HUES6 (cell line): Measurements from ENCODE around the gene VEGFB.

Source experiments
- H3K27ac ChIP-seq: 2 replicates; pipeline ENCODE4 v1.7.0; 2013; ENCODE audit warnings: low read depth, mild to moderate bottlenecking, low read length, inconsistent platforms
- H3K27me3 ChIP-seq: 2 replicates; pipeline ENCODE4 v1.6.1; 2013; ENCODE audit warnings: low read length; ENCODE audit not compliant: control insufficient read depth, insufficient read depth
- H3K36me3 ChIP-seq: 2 replicates; pipeline ENCODE4 v1.6.1; 2013; ENCODE audit warnings: low read length; ENCODE audit not compliant: control insufficient read depth, insufficient read depth
- H3K4me1 ChIP-seq: 2 replicates; pipeline ENCODE4 v1.6.1; 2013; ENCODE audit warnings: low read length; ENCODE audit not compliant: control insufficient read depth, insufficient read depth
- H3K4me3 ChIP-seq: 2 replicates; pipeline ENCODE4 v1.5.1; 2013; ENCODE audit warnings: low read depth, low read length
- H3K9ac ChIP-seq: one replicate; pipeline ENCODE4 v1.6.1; 2013; ENCODE audit warnings: mild to moderate bottlenecking, low read length
- H3K9me3 ChIP-seq: 2 replicates; pipeline ENCODE4 v1.6.1; 2013; ENCODE audit warnings: low read depth, low read length; ENCODE audit not compliant: control insufficient read depth, insufficient read depth

The VEGFB gene

DNA sequence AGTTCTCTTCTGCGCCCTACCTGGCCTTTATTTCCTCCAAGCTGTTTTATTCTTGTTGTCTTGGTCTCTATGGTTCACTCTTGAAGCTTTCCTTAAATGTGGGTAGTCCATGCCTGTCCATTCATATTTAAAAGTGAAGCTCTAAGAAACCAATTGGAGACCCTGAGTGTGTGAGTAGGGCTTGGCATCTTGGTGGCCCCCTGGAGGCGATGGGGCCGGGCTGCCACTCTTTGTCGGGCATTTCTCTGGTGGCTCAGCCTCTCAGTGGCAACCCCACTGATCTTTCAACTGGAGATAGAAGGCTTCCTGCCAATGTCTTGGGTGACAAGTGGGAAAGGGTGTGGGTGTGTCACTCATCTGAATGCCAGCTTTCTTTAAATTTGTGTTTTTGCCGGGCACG is 17.5 kb upstream of the VEGFB start:
- H3K27ac ChIP-seq, result no peak overlapping the region
- no peaks in the 10 kb centered on the region for H3K27me3 ChIP-seq
- H3K4me1 ChIP-seq, result no peaks in the 10 kb centered on the region
- no peak overlapping the region for H3K4me3 ChIP-seq
- no peaks in the 10 kb centered on the region for H3K9me3 ChIP-seq
- peaks cover 33% of the 10 kb centered on the region for H3K36me3 ChIP-seq
- H3K9ac ChIP-seq, result no peak overlapping the region

DNA sequence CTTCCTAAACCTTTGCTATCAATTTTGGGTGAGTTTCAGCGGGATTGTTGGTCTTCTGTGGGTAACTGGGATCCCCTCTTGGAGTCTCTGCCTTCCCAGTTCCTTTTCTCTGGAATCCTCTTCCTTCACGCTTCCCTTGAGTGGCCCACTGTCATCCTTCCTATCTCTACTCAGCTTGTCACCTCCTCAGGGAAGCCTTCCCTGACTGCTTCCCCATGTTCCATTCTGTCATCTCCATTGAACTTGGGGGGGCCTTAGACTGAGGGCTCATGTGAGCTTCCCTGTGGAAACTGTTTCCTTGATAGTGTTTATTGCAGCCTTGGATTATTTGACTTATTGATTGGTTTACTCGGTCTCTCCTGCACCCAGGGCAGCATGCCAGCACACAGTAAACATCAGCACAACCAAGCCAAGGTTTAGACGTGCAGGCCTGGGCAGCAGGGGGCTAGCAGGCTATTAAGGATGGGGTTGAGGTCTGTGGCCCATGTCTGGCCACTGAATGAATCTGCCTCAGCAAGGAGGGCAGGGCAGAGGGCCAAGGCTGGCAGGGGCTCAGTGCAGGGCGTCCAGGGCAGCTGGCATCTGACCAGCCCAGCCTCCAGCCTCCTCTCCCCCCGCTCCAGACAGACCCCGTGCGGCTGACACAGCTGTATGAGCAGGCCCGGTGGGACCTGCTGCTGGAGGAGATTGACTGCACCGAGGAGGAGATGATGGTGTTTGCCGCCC is 15.6 kb upstream of the VEGFB start:
- Histone ChIP-seq H3K36me3 (peaks cover 37% of the 10 kb centered on the region), H3K9ac (no peak overlapping the region)

DNA sequence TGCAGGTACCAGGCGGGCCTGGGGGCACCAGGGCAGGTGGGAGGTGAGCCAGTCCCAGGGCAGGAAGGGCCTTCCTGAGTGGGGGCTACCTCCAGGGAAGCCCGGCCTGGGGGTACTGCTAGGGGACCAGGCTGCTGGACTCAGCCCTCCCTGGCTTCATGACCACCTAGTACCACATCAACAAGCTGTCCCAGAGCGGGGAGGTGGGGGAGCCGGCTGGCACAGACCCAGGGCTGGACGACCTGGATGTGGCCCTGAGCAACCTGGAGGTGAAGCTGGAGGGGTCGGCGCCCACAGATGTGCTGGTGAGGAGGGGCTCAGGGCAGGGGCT is 15.1 kb upstream of the VEGFB start:
- Histone ChIP-seq H3K27me3 (no peaks in the 10 kb centered on the region), H3K27ac (no peak overlapping the region), H3K4me3 (no peak overlapping the region), H3K9me3 (no peaks in the 10 kb centered on the region), H3K9ac (no peak overlapping the region), H3K4me1 (no peaks in the 10 kb centered on the region), H3K36me3 (peaks cover 42% of the 10 kb centered on the region)

More for the DNA sequence above, 15.6 kb upstream of the VEGFB start:
- Histone ChIP-seq H3K4me3 (no peak overlapping the region), H3K9me3 (no peaks in the 10 kb centered on the region), H3K27ac (no peak overlapping the region), H3K4me1 (no peaks in the 10 kb centered on the region), H3K27me3 (no peaks in the 10 kb centered on the region)

DNA sequence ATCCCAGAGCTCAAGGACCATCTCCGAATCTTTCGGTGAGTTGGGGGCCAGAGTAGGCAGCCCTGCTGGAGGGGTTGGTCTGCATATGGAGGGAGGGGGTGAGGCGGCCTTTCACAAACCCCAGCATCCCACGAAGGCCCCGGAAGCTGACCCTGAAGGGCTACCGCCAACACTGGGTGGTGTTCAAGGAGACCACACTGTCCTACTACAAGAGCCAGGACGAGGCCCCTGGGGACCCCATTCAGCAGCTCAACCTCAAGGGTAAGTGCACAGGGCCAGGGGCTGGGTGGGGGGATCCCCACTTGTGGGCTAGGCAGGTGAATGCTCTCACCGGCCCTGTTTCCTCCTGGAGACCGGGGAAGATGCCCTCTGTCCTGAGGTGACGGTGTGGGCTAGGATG is 14.6 kb upstream of the VEGFB start:
- peaks cover 45% of the 10 kb centered on the region for H3K36me3 ChIP-seq
- no peak overlapping the region for H3K27ac ChIP-seq
- no peaks in the 10 kb centered on the region for H3K4me1 ChIP-seq
- no peaks in the 10 kb centered on the region for H3K9me3 ChIP-seq
- no peak overlapping the region for H3K4me3 ChIP-seq
- no peak overlapping the region for H3K9ac ChIP-seq
- no peaks in the 10 kb centered on the region for H3K27me3 ChIP-seq

DNA sequence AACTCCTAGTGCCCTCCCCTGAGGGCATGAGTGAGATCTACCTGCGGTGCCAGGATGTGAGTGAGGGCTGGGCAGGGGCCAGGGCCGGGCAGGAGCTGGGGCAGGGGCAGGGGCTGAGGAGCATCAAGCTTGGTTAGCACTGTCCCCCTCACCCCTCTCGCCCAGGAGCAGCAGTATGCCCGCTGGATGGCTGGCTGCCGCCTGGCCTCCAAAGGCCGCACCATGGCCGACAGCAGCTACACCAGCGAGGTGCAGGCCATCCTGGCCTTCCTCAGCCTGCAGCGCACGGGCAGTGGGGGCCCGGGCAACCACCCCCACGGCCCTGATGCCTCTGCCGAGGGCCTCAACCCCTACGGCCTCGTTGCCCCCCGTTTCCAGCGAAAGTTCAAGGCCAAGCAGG is 14.1 kb upstream of the VEGFB start:
- Histone ChIP-seq H3K9ac (no peak overlapping the region), H3K27ac (no peak overlapping the region), H3K36me3 (peaks cover 40% of the 10 kb centered on the region)

DNA sequence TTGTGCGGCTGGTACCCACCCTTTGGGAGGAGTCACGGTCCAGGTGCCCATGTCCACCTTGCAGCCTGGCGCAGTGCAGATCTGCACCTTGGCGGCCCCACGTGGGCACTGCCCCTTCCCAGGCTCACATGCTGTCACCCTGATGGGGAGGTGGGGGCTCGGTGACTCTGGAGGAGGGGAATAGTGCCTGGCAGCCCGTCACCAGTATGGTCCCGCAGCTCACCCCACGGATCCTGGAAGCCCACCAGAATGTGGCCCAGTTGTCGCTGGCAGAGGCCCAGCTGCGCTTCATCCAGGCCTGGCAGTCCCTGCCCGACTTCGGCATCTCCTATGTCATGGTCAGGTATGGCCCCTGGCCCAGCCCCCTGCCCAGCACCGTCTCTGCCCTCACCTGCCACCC is 13.6 kb upstream of the VEGFB start:
- H3K36me3 ChIP-seq, result peaks cover 40% of the 10 kb centered on the region

More for the DNA sequence above, 14.1 kb upstream of the VEGFB start:
- H3K9me3 ChIP-seq, result no peaks in the 10 kb centered on the region
- H3K4me1 ChIP-seq, result peaks cover 2% of the 10 kb centered on the region; the same call in 1 of the 2 replicates
- H3K27me3 ChIP-seq, result no peaks in the 10 kb centered on the region
- no peak overlapping the region for H3K4me3 ChIP-seq

DNA sequence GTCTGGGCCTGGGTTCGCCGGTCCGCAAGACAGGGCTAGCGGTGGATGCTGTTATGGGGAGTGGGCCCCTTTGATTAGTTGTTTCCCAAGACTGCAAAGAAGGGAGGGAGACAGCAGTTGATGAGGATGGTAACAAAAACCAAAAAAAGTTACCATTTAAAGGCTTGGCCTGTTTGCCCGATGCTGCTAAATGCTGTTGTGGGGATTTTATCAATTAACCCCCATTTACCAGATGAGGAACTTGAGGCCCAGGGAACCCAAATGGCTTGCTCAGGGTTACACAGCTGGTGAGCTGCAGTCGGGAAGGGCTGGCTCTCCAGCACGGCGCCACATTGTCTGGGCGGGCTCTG is 11.8 kb upstream of the VEGFB start:
- Histone ChIP-seq H3K4me3 (no peak overlapping the region), H3K27me3 (no peaks in the 10 kb centered on the region), H3K4me1 (peaks cover 13% of the 10 kb centered on the region), H3K9ac (no peak overlapping the region), H3K36me3 (peaks cover 40% of the 10 kb centered on the region), H3K27ac (no peak overlapping the region), H3K9me3 (no peaks in the 10 kb centered on the region)

More for the DNA sequence above, 13.6 kb upstream of the VEGFB start:
- H3K27me3 ChIP-seq, result no peaks in the 10 kb centered on the region
- no peak overlapping the region for H3K9ac ChIP-seq
- H3K4me3 ChIP-seq, result no peak overlapping the region
- no peaks in the 10 kb centered on the region for H3K9me3 ChIP-seq
- H3K27ac ChIP-seq, result no peak overlapping the region
- H3K4me1 ChIP-seq, result peaks cover 3% of the 10 kb centered on the region; the same call in 1 of the 2 replicates

DNA sequence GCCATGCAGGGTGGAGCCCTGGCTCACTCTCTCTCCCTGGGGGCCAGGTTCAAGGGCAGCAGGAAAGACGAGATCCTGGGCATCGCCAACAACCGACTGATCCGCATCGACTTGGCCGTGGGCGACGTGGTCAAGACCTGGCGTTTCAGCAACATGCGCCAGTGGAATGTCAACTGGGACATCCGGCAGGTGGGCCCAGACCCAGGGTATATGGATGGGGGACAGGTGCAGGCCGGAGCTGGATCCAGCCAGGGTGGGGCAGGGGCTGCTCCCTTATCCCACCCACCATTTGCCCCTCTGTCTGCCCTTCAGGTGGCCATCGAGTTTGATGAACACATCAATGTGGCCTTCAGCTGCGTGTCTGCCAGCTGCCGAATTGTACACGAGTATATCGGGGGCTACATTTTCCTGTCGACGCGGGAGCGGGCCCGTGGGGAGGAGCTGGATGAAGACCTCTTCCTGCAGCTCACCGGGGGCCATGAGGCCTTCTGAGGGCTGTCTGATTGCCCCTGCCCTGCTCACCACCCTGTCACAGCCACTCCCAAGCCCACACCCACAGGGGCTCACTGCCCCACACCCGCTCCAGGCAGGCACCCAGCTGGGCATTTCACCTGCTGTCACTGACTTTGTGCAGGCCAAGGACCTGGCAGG is 11.3 kb upstream of the VEGFB start:
- H3K9ac ChIP-seq, result no peak overlapping the region
- H3K4me1 ChIP-seq, result peaks cover 13% of the 10 kb centered on the region
- no peak overlapping the region for H3K27ac ChIP-seq
- H3K27me3 ChIP-seq, result no peaks in the 10 kb centered on the region
- no peak overlapping the region for H3K4me3 ChIP-seq
- peaks cover 40% of the 10 kb centered on the region for H3K36me3 ChIP-seq
- no peaks in the 10 kb centered on the region for H3K9me3 ChIP-seq

DNA sequence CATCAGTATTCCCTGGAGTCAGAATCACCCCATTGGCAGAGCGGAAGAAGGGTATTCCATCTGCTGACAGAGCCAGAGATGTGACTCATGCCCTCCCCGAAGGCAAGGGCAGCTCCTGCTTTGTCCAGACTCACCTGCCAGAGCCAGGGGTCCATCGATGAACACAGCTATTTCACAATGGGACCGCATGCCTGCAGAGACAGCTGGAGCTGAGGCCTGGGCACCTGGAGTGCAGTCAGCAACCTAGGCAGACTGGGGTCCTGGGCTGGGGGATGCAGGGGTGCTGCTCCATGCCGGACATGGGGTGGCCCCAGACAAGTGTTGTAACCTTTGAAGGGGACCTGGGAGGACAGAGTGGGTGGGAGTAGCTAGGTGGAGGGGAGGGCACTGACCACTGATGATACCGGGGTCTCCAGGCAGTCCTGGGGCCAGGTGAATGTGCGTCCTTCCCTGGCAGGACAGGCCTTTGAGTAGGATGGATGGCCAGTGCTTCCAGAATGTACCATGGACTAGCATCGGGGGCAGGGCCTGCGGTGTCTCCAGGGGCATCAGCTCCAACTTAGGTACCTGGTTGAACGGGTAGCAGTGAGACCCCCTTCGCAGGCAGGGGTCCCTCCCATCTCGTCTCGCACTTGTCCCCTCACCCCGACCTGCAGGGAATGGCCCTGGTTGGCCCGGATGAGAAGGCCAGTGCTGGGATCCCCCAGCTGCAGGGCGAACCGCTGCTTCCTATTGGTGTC is 10.1 kb upstream of the VEGFB start:
- peaks cover 13% of the 10 kb centered on the region for H3K4me1 ChIP-seq
- no peaks in the 10 kb centered on the region for H3K9me3 ChIP-seq
- H3K27ac ChIP-seq, result no peak overlapping the region
- 0 out of 2 replicates have a peak overlapping the region, but pooled peaks have one; percentile 17 for H3K4me3 ChIP-seq
- H3K27me3 ChIP-seq, result no peaks in the 10 kb centered on the region
- H3K36me3 ChIP-seq, result peaks cover 37% of the 10 kb centered on the region
- peak overlapping the region; percentile 11 for H3K9ac ChIP-seq

DNA sequence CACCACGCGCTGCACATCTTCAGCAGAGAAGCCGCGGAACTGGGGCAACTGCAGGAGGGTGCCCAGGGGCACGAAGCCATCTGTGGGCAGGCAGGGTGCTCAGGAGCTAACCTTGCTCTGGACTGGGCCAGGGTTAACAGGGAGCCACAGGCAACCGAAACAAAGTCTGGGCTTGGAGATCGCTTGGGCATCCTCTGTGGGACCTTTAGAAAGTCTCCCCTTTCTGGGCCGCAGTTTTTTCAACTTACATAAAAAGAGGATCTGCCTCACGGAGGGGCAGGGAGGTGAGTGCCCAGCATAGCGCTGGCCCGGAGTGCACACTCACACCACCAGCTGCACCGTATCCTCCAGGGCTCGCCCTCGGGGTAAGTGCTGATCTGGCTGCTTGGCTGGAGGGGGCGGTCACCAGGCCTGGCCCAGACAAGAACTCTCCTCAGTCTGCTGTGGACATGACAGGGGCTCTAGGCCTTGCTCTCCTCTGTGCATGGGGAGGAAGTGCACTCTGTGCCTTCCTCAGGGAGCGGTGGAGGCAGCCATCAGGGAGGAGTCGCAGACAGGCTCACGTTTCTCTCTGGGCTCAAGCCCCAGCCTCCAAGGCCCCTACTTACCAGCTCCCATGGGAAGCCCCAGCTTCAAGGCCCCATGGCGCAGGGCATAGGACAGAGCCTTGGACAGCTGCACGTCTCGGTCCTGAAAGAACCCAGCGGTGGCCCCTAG is 9.3 kb upstream of the VEGFB start:
- Histone ChIP-seq H3K27me3 (no peaks in the 10 kb centered on the region), H3K9ac (peak overlapping the region; percentile 83), H3K4me3 (peak overlapping the region; percentile 92), H3K9me3 (no peaks in the 10 kb centered on the region), H3K36me3 (peaks cover 30% of the 10 kb centered on the region), H3K4me1 (peaks cover 19% of the 10 kb centered on the region), H3K27ac (no peak overlapping the region)
